Pancreas (tissue), 10 donors: Measurements from ENCODE around the gene INHBB. TPM values are rescaled to one million over a fixed set of nuclear protein-coding genes. Genes with fewer than 3 reads are reported as not detected.

Source experiments
- ATAC-seq, 4 donors: fragments of 200-7000 bp; cut with Tn5 transposase; one replicate each; pipeline versions ENCODE4 v1.8.0 to v1.9.1; 2020; ENCODE audit warnings: mild to moderate bottlenecking in 4 of 4, moderate library complexity in 4 of 4
- DNase-seq, 6 donors: peaks; one replicate each; pipeline ENCODE4 v3.0.0-alpha.2; 2020
- FAIRE-seq: peaks from 2 replicates; lab custom pipeline; 2012; peaks lifted over from hg19 to GRCh38; lab: Jason Lieb, UNC
- H3K27ac ChIP-seq, 4 donors: fragments of 200-600 bp; sonication (generic); 1 replicate in 3 of 4; 2 replicates in 1 of 4; pipeline versions ENCODE4 v1.5.0 to v1.8.0; 2020
- H3K27me3 ChIP-seq, 4 donors: fragments of 200-600 bp; one replicate each; pipeline ENCODE4 v1.8.0; 2021
- H3K36me3 ChIP-seq, 3 donors: fragments of 200-600 bp; sonication (generic) in 1 of 3; one replicate each; pipeline versions ENCODE4 v1.5.0 to v1.8.0; 2020 to 2021
- H3K4me1 ChIP-seq, 3 donors: fragments of 200-600 bp; one replicate each; pipeline ENCODE4 v1.8.0; 2021
- H3K4me3 ChIP-seq, 4 donors: fragments of 200-600 bp; sonication (generic) in 2 of 4; one replicate each; pipeline versions ENCODE4 v1.5.0 to v1.8.0; 2020 to 2021
- H3K9me3 ChIP-seq, 4 donors: fragments of 200-600 bp; one replicate each; pipeline ENCODE4 v1.8.0; 2021
- WGBS, 2 donors: extraction: QIAGEN DNeasy Blood & Tissue Kit; methylation state at CpG; one replicate each; pipeline ENCODE4 v1.1.7; 2013; 5-methylcytosine and 5-hydroxymethylcytosine counted together
- intact Hi-C, 3 donors: fragments of 100-400 bp; cut with DNase I; formaldehyde crosslinking; loops; one replicate each; pipeline versions ENCODE4 v1.11.1 to v1.14.2; 2022
- polyA plus RNA-seq, 2 donors: library from polyadenylated mRNA; stranded (reverse); fragments of 200-250 nt; gene quantifications; one replicate each; pipeline ENCODE4 v1.2.3, GENCODE V29; 2013
- total RNA-seq, 6 donors: library from RNA; stranded (reverse); fragmentation: NEBNext Ultra II Directional in 4 of 6; extraction: Animal tissue kit (Norgen Biotek cat#: 25700) in 4 of 6; gene quantifications; one replicate each; pipeline versions ENCODE4 v1.2.1 to v1.2.4, GENCODE V29; 2021 to 2023
- TF ChIP-seq, protein P1 (sequence below), 4 donors: fragments of 200-600 bp; sonication (generic) in 3 of 4; IDR thresholded peaks; one replicate each; pipeline versions ENCODE4 v1.5.0 to v1.8.0; 2021; ENCODE audit warnings: antibody characterized with exemption in 4 of 4
- donor health status: healthy with polysubstance abuse.
- donor health status: DM: no; HTN: no; CAD: no; lungs with moderate emphysema.
- donor health status: DM: no; HTN: no; CAD: no.
- donor health status: control.
- donor health status: control.
- donor health status: Bipolar disorder and iron deficiency.
- donor health status: DM: yes; HTN: yes; CAD: no.
- donor health status: DM: no; HTN: no; CAD: no.
- donor health status: DM: no; HTN: no; CAD: no.
- donor health status: DM: yes; HTN: yes; CAD: no.

INHBB gene
- total and polyA plus RNA-seq, 8 donors = 0.59 to 5.1 (median 2.5) TPM

DNA sequence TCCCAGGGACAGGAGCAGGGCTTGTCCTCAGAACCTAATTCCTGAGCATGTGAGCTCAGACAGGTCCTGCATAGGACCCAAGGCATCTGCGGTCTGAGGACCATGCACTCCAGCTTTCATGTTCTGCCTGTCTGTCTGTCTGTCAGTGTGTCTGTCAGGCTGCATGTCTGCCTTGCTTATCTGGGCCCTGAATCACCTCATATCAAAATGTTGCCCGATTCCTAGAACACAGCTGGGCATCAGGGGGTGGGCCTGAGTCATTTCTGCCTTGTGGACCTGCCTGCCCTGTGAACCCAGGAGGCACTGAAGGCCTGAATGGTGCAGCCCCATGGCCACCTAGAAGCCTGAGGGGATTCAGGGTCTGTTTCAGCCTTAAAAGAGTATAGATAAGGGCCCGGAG lies 22.1 kb downstream of the INHBB start:
- FAIRE-seq (no peak), ATAC-seq (no peak), DNase-seq (no peak)
- Histone ChIP-seq H3K4me1 (no peaks in the 10 kb centered on the region), H3K9me3 (no peaks in the 10 kb centered on the region), H3K4me3 (no peak overlapping the region), H3K36me3 (no peaks in the 10 kb centered on the region), H3K27ac (no peak overlapping the region), H3K27me3 (no peaks in the 10 kb centered on the region)
- intact Hi-C loops = no loop called here
- TF ChIP-seq, protein P1, sequence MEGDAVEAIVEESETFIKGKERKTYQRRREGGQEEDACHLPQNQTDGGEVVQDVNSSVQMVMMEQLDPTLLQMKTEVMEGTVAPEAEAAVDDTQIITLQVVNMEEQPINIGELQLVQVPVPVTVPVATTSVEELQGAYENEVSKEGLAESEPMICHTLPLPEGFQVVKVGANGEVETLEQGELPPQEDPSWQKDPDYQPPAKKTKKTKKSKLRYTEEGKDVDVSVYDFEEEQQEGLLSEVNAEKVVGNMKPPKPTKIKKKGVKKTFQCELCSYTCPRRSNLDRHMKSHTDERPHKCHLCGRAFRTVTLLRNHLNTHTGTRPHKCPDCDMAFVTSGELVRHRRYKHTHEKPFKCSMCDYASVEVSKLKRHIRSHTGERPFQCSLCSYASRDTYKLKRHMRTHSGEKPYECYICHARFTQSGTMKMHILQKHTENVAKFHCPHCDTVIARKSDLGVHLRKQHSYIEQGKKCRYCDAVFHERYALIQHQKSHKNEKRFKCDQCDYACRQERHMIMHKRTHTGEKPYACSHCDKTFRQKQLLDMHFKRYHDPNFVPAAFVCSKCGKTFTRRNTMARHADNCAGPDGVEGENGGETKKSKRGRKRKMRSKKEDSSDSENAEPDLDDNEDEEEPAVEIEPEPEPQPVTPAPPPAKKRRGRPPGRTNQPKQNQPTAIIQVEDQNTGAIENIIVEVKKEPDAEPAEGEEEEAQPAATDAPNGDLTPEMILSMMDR (IDR thresholded peaks at IDR 0.05) = no peak
- WGBS, 2 donors = 72 to 77% methylated on average over 3 of the region's 3 CpGs

DNA sequence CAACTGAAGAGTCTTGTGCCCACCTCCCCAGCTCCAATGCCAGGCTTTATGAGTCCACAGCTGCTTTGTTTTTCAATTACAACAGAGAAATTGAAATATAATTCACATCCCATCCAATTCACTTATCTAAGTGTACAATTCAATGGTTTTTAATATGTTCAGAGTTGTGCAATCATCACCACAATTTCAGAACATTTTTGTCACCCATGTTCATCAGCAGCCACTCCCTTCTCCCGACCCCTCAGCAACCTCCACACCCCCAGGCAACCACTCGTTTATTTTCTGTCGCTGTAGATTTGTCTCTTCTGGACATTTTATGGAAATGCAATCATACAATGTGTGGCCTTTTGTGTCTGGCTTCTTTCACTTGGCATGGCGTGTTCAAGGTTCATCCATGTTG lies 23.3 kb downstream of the INHBB start:
- Histone ChIP-seq H3K9me3 (no peaks in the 10 kb centered on the region), H3K27me3 (no peaks in the 10 kb centered on the region), H3K27ac (no peak overlapping the region), H3K4me3 (no peak overlapping the region), H3K36me3 (no peaks in the 10 kb centered on the region), H3K4me1 (no peaks in the 10 kb centered on the region)
- DNase-seq (no peak), FAIRE-seq (no peak), ATAC-seq (no peak)
- WGBS, 2 donors = 81 to 91% methylated on average over 4 of the region's 4 CpGs
- TF ChIP-seq, protein P1 (IDR thresholded peaks at IDR 0.05) = no peak
- intact Hi-C loops = no loop called here

DNA sequence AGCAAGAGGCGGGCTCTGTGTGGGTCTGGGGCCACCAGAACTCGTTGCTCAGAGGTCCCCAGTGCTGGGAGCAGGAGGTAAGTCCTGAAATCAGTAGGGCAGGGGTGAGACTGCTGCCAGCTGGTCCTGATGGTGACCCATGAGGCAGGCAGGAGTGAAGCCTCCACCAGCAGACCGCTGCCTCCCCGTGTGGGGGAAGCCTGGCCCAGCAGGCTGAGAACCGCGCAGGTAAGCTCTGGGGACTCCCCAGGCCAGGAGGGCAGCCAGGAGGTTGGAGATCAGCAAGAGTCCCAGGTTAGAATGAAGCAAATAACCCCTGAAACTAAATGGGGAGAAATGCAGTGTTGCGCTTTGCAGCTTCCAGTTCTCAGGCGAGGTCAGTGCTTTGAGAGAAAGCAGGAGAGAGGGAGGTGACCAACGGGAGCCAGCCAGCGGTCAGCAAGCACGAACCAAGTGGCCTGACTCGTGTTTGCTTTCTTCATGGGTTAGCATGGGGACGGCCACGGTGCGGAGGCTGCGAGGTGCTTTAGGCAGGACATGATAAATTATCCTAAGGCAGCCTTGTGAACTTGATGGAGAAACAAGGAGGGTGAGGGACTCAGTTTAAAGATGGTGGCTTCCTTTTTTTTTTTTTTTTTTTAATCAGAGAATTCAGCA lies 26.2 kb downstream of the INHBB start:
- H3K4me1 ChIP-seq = no peaks in the 10 kb centered on the region
- H3K9me3 ChIP-seq = no peaks in the 10 kb centered on the region
- TF ChIP-seq, protein P1 (IDR thresholded peaks at IDR 0.05) = no peak
- intact Hi-C loops = no loop called here
- no peaks in the 10 kb centered on the region for H3K27me3 ChIP-seq
- 67% methylated on average over 16 of the region's 16 CpGs for WGBS, 2 donors
- no peak overlapping the region for H3K27ac ChIP-seq
- H3K36me3 ChIP-seq = no peaks in the 10 kb centered on the region
- FAIRE-seq = no peak
- DNase-seq = peak in 2 of 6 donors; percentile 8 to 30
- no peak overlapping the region for H3K4me3 ChIP-seq
- ATAC-seq = no peak

DNA sequence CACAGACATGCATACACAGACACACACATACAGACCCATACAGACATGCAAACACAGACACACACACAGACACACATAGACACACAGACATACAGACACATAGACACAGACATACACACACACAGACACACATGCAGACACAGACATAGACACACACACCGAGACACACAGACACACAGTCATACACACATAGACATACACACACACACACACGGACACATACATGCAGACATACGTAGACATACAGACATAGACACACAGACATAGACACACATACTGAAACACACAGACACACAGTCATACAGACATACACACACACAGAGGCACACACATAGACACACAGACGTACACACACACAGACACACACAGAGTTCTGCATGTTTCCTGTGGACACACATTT lies 26.9 kb downstream of the INHBB start:
- Histone ChIP-seq H3K27ac (no peak overlapping the region), H3K9me3 (no peaks in the 10 kb centered on the region), H3K4me3 (no peak overlapping the region), H3K4me1 (no peaks in the 10 kb centered on the region), H3K27me3 (no peaks in the 10 kb centered on the region), H3K36me3 (no peaks in the 10 kb centered on the region)
- DNase-seq (no peak), ATAC-seq (no peak), FAIRE-seq (no peak)
- TF ChIP-seq, protein P1 (IDR thresholded peaks at IDR 0.05) = no peak
- intact Hi-C loops = no loop called here
- WGBS, 2 donors = 81 to 91% methylated on average over 4 of the region's 4 CpGs

DNA sequence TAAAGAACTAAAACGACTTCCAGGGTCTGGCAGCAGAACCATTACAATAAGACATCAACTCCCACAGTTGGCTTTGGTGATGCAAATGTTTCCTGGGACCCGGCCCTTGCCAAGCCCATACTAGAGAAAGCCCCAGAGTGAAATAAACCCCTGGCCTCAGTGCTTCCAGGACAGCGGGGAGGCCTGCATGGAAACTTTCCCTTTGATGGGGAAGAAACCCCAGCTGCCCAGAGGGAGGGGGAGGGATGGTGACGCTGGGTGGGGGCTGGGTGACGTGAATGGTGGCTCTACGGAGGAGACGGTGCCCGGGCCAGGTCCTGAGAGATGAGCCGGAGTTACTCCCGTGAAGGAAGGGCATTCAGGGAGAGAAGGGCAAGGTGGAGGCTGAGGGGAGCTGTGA lies 27.5 kb downstream of the INHBB start:
- no peaks in the 10 kb centered on the region for H3K27me3 ChIP-seq
- FAIRE-seq (no peak), ATAC-seq (no peak), DNase-seq (no peak)
- intact Hi-C loops = no loop called here
- H3K9me3 ChIP-seq = no peaks in the 10 kb centered on the region
- no peaks in the 10 kb centered on the region for H3K36me3 ChIP-seq
- no peak overlapping the region for H3K4me3 ChIP-seq
- H3K27ac ChIP-seq = no peak overlapping the region
- no peaks in the 10 kb centered on the region for H3K4me1 ChIP-seq
- TF ChIP-seq, protein P1 (IDR thresholded peaks at IDR 0.05) = no peak
- WGBS, 2 donors = 60 to 74% methylated on average over 10 of the region's 10 CpGs
